Peyer's patch (tissue), 4 donors: ENCODE measurements around the gene C11orf54.

ENCODE experiments used
- CTCF ChIP-seq, 6 experiments: fragments of 450-650 bp in 4 of 6; fragments of 200-600 bp in 2 of 6; sonication (generic) in 1 of 6; IDR thresholded peaks; one replicate each; pipeline ENCODE4 v1.5.1; 2017 to 2019; ENCODE audit warnings: antibody characterized with exemption in 6 of 6, mild to moderate bottlenecking in 3 of 6, moderate library complexity in 1 of 6
- POLR2A ChIP-seq, 2 donors: fragments of 450-650 bp; IDR thresholded peaks; one replicate each; pipeline ENCODE4 v1.5.1; 2017; ENCODE audit warnings: antibody characterized with exemption in 2 of 2, mild to moderate bottlenecking in 2 of 2, moderate library complexity in 2 of 2

GRCh38 chr11:93775289-93775688 lies 33.8 kb downstream of the C11orf54 start:
- no peak for TF ChIP-seq CTCF (IDR thresholded peaks at IDR 0.05)
- TF ChIP-seq POLR2A (IDR thresholded peaks at IDR 0.05), result no peak
